GM12878 (cell line): ENCODE measurements around the gene CAPN2. TPM values are rescaled to one million over a fixed set of nuclear protein-coding genes. Genes with fewer than 3 reads are reported as not detected.

Experiments used
- ATAC-seq: fragments of 200-7000 bp; cut with Tn5 transposase; 3 replicates; pipeline ENCODE4 v1.9.1; 2020; ENCODE audit warnings: mild to moderate bottlenecking, moderate library complexity
- BruUV-seq: library from RNA; stranded (reverse); fragments of 400-500 nt; replicated peaks from 2 replicates; lab custom pipeline; 2021; lab: Mats Ljungman, UMichigan
- CTCF ChIA-PET: fragments of 300-600 bp; sonication (Branson Sonifier 250); formaldehyde crosslinking; extraction: SDS; loops from one replicate; lab custom pipeline; 2021; ENCODE audit warnings: inconsistent platforms; lab: Yijun Ruan, JAX
- POLR2A ChIA-PET: fragments of 350-600 bp; formaldehyde crosslinking; extraction: SDS; loops from one replicate; lab custom pipeline; 2021; ENCODE audit warnings: inconsistent platforms; lab: Charles Lee
- RAD21 ChIA-PET: fragments of 300-600 bp; sonication (Branson Sonifier 250); formaldehyde crosslinking; loops from one replicate; lab custom pipeline; 2023; ENCODE audit warnings: antibody characterized with exemption; ENCODE audit not compliant: unreplicated experiment; lab: Charles Lee
- SMC1A ChIA-PET: fragments of 300-600 bp; sonication (Branson Sonifier 250); formaldehyde crosslinking; loops from one replicate; lab custom pipeline; 2023; ENCODE audit not compliant: unreplicated experiment, uncharacterized antibody; lab: Charles Lee
- DNase-seq: peaks from one replicate; pipeline ENCODE4 v3.0.0-alpha.2; 2011; ENCODE audit warnings: low read depth, low spot score
- FAIRE-seq: peaks from 3 replicates; lab custom pipeline; 2011; peaks lifted over from hg19 to GRCh38; lab: Jason Lieb, UNC
- H2AFZ ChIP-seq: 2 replicates; pipeline ENCODE4 v1.6.0; 2011; ENCODE audit warnings: low read depth, low read length, control low read depth; ENCODE audit not compliant: control insufficient read depth
- H3K27ac ChIP-seq: 2 replicates; pipeline ENCODE4 v1.5.1; 2011; ENCODE audit warnings: control low read depth; ENCODE audit not compliant: control insufficient read depth, insufficient read depth
- H3K27me3 ChIP-seq, 2 experiments: replicated peaks in 1 of 2; 2 replicates each; pipeline versions ENCODE4 v1.6.0 to v1.6.1; 2011; ENCODE audit warnings: low read length in 1 of 2; ENCODE audit not compliant: control insufficient read depth in 2 of 2, insufficient read depth in 2 of 2
- H3K36me3 ChIP-seq, 2 experiments: 2 replicates each; pipeline ENCODE4 v1.5.1; 2011; ENCODE audit warnings: low read length in 1 of 2; ENCODE audit not compliant: control insufficient read depth in 2 of 2, insufficient read depth in 2 of 2
- H3K4me1 ChIP-seq: 2 replicates; pipeline ENCODE4 v1.6.1; 2011; ENCODE audit warnings: mild to moderate bottlenecking, low read length, moderate library complexity, mixed read lengths; ENCODE audit not compliant: control insufficient read depth, insufficient read depth
- H3K4me2 ChIP-seq: 2 replicates; pipeline ENCODE4 v1.6.0; 2011; ENCODE audit warnings: control low read depth; ENCODE audit not compliant: control insufficient read depth, insufficient read depth
- H3K4me3 ChIP-seq: fragments of 200-600 bp; sonication (generic); 2 replicates; pipeline ENCODE4 v1.5.1; 2016
- H3K79me2 ChIP-seq: 2 replicates; pipeline ENCODE4 v1.6.0; 2011; ENCODE audit warnings: low read length; ENCODE audit not compliant: control insufficient read depth, insufficient read depth
- H3K9ac ChIP-seq: 2 replicates; pipeline ENCODE4 v1.8.0; 2011; ENCODE audit warnings: low read length, control low read depth, mixed read lengths; ENCODE audit not compliant: control insufficient read depth, insufficient read depth
- H3K9me3 ChIP-seq: replicated peaks from 3 replicates; pipeline ENCODE4 v1.5.1; 2011; ENCODE audit warnings: mild to moderate bottlenecking, low read length; ENCODE audit not compliant: control insufficient read depth, insufficient read depth
- H4K20me1 ChIP-seq: 2 replicates; pipeline ENCODE4 v1.6.0; 2011; ENCODE audit not compliant: control insufficient read depth, insufficient read depth
- RFX5 ChIP-seq: IDR thresholded peaks from 2 replicates; pipeline ENCODE4 v1.6.1; 2011; ENCODE audit warnings: low read depth, low read length, improper control_type of control experiment
- SMC3 ChIP-seq: IDR thresholded peaks from 2 replicates; pipeline ENCODE4 v1.6.1; 2011; ENCODE audit warnings: low read length, improper control_type of control experiment, borderline replicate concordance
- SUZ12 ChIP-seq: fragments of 200-600 bp; sonication (generic); IDR thresholded peaks from one replicate; pipeline ENCODE4 v1.6.1; 2018; ENCODE audit warnings: antibody characterized with exemption, mild to moderate bottlenecking; ENCODE audit not compliant: unreplicated experiment
- TARDBP ChIP-seq: IDR thresholded peaks from 2 replicates; pipeline ENCODE4 v1.6.1; 2016; ENCODE audit warnings: borderline replicate concordance
- ZBED1 ChIP-seq: IDR thresholded peaks from 2 replicates; pipeline ENCODE4 v1.6.1; 2016; ENCODE audit warnings: borderline replicate concordance
- WGBS: methylation state at CpG from one replicate; pipeline ENCODE4 v1.1.6; 2016; ENCODE audit warnings: low lambda C conversion rate; ENCODE audit not compliant: insufficient replicate concordance, insufficient coverage; ENCODE audit errors: missing lambda C conversion rate; 5-methylcytosine and 5-hydroxymethylcytosine counted together
- in situ Hi-C: fragments of 300-500 bp; cut with MboI; formaldehyde crosslinking; loops from 9 replicates; pipeline ENCODE4 v1.14.3; 2018; ENCODE audit warnings: mixed read lengths
- intact Hi-C: fragments of 100-400 bp; cut with micrococcal nuclease; formaldehyde crosslinking; loops from one replicate; pipeline ENCODE4 v1.14.2; 2022; ENCODE audit not compliant: unreplicated experiment
- polyA plus RNA-seq, 11 experiments: library from polyadenylated mRNA; depleted of rRNA in 4 of 11; unstranded in 6 of 11; stranded (reverse) in 5 of 11; fragments of >200 nt; fragmentation: Nextera tagmentation in 4 of 11; fragmentation: Illumina TruSeq in 1 of 11; extraction: Ambion mirVana in 4 of 11; extraction: Trizol in 1 of 11; gene quantifications; 1 replicate in 1 of 11; 2 replicates in 10 of 11; pipeline versions ENCODE4 v1.2.1 to v1.2.3, GENCODE V29; 2011 to 2016; ENCODE audit warnings: inconsistent platforms in 2 of 11, missing spikeins in 2 of 11, low read depth in 1 of 11
- total RNA-seq, 4 experiments: library from RNA; depleted of rRNA in 3 of 4; stranded (reverse); fragments of >200 nt in 3 of 4; fragmentation: Illumina TruSeq in 1 of 4; extraction: Trizol in 1 of 4; gene quantifications; 2 replicates each; pipeline versions ENCODE4 v1.2.1 to v1.2.3, GENCODE V29; 2013 to 2021
- TF ChIP-seq, protein P1 (sequence below): fragments of 450-650 bp; IDR thresholded peaks from 2 replicates; pipeline ENCODE4 v1.6.1; 2017; ENCODE audit warnings: mild to moderate bottlenecking, low read depth, inconsistent platforms; ENCODE audit not compliant: poor library complexity, severe bottlenecking
- TF ChIP-seq, protein P2 (sequence below): fragments of 450-650 bp; IDR thresholded peaks from 2 replicates; pipeline ENCODE4 v1.6.1; 2017; ENCODE audit warnings: mild to moderate bottlenecking, moderate library complexity
- TF ChIP-seq, protein P3 (sequence below): IDR thresholded peaks from 2 replicates; pipeline ENCODE4 v1.6.1; 2012; ENCODE audit warnings: low read length, inconsistent platforms
- TF ChIP-seq, protein P4 (sequence below): IDR thresholded peaks from 2 replicates; pipeline ENCODE4 v1.6.1; 2011; ENCODE audit warnings: borderline replicate concordance, low read depth, mild to moderate bottlenecking, moderate library complexity, mixed read lengths, low read length; ENCODE audit not compliant: insufficient read depth; ENCODE audit errors: extremely low read length

The CAPN2 gene
- total and polyA plus RNA-seq, 10 of the 15 experiments (the other 5 are each of a cell fraction or from before 2014, with no cell fraction given) = 6.0 to 21.4 (median 16.6) TPM

DNA sequence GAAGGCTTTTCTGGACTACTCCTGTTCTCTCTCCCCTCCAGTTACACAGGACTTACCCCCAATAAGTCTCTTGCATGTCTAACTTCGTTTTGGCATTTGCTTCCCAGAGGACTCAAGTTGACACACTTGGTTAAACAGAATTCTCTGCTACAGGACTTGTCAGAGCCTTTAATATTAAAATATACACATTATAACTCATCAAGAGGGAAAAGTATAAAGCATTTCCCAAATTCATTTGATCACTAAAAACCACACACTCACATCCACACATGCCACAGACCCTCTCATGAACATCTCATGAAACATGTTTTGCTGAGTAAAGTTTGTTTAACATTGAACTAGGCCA, 8.7 kb upstream of the CAPN2 start:
- H3K4me2 ChIP-seq = no peak overlapping the region
- TF ChIP-seq, protein P1, sequence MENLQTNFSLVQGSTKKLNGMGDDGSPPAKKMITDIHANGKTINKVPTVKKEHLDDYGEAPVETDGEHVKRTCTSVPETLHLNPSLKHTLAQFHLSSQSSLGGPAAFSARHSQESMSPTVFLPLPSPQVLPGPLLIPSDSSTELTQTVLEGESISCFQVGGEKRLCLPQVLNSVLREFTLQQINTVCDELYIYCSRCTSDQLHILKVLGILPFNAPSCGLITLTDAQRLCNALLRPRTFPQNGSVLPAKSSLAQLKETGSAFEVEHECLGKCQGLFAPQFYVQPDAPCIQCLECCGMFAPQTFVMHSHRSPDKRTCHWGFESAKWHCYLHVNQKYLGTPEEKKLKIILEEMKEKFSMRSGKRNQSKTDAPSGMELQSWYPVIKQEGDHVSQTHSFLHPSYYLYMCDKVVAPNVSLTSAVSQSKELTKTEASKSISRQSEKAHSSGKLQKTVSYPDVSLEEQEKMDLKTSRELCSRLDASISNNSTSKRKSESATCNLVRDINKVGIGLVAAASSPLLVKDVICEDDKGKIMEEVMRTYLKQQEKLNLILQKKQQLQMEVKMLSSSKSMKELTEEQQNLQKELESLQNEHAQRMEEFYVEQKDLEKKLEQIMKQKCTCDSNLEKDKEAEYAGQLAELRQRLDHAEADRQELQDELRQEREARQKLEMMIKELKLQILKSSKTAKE = no peak
- TF ChIP-seq, protein P2, sequence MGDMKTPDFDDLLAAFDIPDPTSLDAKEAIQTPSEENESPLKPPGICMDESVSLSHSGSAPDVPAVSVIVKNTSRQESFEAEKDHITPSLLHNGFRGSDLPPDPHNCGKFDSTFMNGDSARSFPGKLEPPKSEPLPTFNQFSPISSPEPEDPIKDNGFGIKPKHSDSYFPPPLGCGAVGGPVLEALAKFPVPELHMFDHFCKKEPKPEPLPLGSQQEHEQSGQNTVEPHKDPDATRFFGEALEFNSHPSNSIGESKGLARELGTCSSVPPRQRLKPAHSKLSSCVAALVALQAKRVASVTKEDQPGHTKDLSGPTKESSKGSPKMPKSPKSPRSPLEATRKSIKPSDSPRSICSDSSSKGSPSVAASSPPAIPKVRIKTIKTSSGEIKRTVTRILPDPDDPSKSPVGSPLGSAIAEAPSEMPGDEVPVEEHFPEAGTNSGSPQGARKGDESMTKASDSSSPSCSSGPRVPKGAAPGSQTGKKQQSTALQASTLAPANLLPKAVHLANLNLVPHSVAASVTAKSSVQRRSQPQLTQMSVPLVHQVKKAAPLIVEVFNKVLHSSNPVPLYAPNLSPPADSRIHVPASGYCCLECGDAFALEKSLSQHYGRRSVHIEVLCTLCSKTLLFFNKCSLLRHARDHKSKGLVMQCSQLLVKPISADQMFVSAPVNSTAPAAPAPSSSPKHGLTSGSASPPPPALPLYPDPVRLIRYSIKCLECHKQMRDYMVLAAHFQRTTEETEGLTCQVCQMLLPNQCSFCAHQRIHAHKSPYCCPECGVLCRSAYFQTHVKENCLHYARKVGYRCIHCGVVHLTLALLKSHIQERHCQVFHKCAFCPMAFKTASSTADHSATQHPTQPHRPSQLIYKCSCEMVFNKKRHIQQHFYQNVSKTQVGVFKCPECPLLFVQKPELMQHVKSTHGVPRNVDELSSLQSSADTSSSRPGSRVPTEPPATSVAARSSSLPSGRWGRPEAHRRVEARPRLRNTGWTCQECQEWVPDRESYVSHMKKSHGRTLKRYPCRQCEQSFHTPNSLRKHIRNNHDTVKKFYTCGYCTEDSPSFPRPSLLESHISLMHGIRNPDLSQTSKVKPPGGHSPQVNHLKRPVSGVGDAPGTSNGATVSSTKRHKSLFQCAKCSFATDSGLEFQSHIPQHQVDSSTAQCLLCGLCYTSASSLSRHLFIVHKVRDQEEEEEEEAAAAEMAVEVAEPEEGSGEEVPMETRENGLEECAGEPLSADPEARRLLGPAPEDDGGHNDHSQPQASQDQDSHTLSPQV = no peak
- TF ChIP-seq RFX5 (no peak), SUZ12 (no peak), SMC3 (no peak), ZBED1 (no peak), TARDBP (no peak)
- TF ChIP-seq, protein P3, sequence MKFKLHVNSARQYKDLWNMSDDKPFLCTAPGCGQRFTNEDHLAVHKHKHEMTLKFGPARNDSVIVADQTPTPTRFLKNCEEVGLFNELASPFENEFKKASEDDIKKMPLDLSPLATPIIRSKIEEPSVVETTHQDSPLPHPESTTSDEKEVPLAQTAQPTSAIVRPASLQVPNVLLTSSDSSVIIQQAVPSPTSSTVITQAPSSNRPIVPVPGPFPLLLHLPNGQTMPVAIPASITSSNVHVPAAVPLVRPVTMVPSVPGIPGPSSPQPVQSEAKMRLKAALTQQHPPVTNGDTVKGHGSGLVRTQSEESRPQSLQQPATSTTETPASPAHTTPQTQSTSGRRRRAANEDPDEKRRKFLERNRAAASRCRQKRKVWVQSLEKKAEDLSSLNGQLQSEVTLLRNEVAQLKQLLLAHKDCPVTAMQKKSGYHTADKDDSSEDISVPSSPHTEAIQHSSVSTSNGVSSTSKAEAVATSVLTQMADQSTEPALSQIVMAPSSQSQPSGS = no peak
- TF ChIP-seq, protein P4, sequence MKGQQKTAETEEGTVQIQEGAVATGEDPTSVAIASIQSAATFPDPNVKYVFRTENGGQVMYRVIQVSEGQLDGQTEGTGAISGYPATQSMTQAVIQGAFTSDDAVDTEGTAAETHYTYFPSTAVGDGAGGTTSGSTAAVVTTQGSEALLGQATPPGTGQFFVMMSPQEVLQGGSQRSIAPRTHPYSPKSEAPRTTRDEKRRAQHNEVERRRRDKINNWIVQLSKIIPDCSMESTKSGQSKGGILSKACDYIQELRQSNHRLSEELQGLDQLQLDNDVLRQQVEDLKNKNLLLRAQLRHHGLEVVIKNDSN = no peak
- TF ChIP-seq, all 136 proteins: peak for 0
- Histone ChIP-seq H3K4me3 (no peak overlapping the region), H3K79me2 (no peaks in the 10 kb centered on the region), H3K27ac (no peak overlapping the region), H2AFZ (no peak overlapping the region), H3K9me3 (no peaks in the 10 kb centered on the region), H4K20me1 (no peaks in the 10 kb centered on the region), H3K9ac (no peak overlapping the region), H3K4me1 (peaks cover 3% of the 10 kb centered on the region; the same call in 1 of the 2 replicates), H3K27me3 (no peaks in the 10 kb centered on the region), H3K36me3 (no peaks in the 10 kb centered on the region)
- in situ Hi-C loops (no loop called here), intact Hi-C loops (no loop called here)
- 0% methylated on average over 1 of the region's 1 CpG for WGBS
- RAD21 ChIA-PET = no interaction called here
- FAIRE-seq (no peak), DNase-seq (no peak), ATAC-seq (no peak)
- CTCF ChIA-PET = interaction anchor here (2.1 kb wide), 1 partner anchor 8 kb away, joined by 6 read pairs; no protein-coding TSS in a partner anchor
- SMC1A ChIA-PET = no interaction called here
- POLR2A ChIA-PET = no interaction called here
- BruUV-seq = no TSS peak
